ENCODE results near the gene ADAT1. TPM values are rescaled to one million over a fixed set of nuclear protein-coding genes. Genes with fewer than 3 reads are reported as not detected.

ADAT1 gene
- polyA plus RNA-seq (2013, experiment 1 of 2; ENCODE audit: insufficient read length) = 39.5 TPM
- polyA plus RNA-seq (2013, experiment 2 of 2; ENCODE audit: insufficient read length) = 26.5 TPM

DNA sequence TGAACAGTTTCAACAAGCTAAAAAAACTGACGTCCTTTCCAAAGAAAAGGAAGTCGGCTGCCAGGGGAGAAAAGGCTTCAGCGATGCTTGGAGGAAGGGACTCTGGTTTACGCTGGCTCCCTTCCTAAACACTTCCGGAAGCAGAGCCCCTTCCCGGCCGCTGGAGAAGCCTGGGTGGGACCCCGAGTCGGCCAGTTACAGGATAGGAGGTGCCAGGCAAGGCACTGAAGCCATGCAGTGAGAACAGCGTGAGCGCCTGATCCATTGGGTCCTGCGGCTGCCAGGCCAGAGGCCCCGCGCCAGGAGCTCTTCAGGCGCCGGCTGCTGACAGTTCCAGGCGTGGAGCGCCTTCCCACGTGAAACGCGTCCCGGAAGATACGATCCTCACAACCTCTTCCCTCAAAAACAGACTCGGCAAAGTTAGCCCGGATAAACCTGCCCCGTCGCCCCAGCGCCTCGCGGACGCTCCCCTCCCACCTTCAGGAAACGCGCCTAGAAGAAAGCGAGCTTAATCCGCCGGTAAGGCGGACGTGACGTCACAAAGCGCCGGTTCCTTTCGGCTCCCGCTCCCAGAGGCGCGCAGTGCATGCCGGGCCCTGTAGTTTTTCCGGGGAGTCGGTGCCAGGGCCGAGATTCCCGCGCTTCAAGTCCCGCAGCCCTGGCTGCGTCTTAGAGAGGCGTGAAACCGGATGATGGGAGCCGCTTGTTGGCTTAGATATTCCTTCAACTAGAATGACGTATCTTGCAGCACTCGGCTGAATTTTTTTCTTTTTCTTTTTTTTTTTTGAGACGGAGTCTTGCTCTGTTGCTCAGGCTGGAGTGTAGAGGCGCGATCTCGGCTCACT lies at the start of gene ADAT1:
Gene ADAT1, minus strand, starts transcription at position 521 of the 845 bp plus-strand sequence. CDS start 2,482 bp downstream, outside the sequence.
- peak; percentile 98 for DNase-seq

DNA sequence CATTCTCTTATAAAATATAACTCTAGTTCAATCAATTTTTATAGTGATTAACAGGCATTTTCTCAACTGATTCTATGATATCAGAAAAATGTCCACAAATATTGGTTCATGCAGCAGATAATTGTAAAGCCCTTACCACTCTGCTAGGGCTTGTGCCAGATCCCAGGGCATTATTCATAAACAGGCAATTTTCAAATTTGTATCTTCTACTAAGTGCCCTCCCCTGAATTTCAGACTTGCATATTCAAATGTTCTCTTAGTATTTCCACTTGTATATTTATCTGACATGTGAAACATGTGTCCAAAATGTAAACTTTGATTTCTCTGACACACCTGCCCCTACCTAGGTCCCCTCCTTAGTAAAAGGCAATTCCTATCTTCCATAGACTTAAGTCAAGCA lies 44.4 kb upstream of the ADAT1 start:
- DNase-seq = no peak

DNA sequence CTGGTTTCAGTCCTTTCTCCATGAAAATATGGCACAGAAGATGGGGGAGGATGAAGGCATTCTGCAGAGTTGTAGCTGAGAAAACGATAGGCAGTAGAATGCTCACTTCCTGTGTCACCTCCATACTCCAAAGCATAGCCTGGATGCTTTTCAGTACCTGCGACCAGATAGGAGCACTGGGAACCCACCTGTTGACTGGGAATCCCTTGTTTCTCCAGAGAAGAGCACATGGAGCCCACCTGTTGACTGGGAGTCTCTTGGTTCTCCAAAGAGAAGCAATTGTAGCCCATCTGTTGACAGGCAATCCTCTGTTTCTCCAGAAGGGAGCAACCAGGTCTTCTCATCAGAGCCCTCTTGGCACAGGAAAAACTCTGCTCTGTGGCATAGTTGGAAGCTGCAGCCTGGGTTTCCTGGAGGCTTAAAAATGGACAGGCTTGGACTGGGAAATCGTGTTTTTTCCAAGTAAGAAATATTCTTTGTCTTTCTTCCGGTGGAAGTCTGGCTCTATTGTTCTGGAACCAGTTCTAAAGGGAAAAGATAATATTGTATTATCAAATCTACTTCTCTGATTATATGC lies 37.7 kb upstream of the ADAT1 start:
- no peak for DNase-seq

DNA sequence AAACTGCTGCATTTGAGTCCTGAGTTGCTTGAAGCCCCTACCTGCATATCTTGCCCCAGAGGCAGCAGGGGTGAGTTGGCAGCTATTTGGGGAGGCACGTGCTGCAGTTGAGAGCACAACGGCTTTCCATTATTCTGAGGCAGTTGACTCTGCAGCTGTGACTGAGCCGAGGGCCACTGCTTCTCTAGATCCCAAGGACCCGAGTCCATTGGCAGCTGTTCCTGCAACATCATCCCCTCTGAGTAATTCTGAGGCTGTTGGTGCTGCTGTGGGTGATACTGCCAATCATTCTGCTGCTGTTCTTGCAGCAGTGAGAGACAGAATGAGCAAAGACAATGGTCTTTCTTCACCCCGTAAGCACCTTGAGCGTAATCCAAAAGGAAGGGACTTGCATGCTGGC lies 37.2 kb upstream of the ADAT1 start:
- no peak for DNase-seq

- no peak for DNase-seq
These were observed 35.1 kb upstream of the ADAT1 start for GRCh38 chr16:75658175-75658574.

DNA sequence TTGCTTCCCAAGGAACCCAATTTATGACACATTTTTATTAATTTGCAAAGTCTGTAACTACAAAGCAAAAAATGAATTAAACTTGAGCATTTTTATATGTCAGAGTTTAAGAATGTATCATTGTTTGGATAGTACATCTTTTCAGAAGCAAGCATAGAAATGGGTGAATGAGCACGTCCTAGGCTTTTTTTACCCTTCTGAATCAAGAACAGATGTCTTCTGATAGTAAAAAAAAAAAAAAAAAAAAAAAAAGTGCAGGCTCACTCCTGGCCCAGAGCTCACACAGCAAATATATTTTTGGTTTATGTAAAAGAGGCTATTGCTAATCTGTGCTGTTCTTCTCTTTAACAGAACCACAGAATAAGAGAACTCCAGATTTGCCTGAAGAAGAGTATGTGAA lies 30.8 kb upstream of the ADAT1 start:
- DNase-seq = peak; percentile 89

DNA sequence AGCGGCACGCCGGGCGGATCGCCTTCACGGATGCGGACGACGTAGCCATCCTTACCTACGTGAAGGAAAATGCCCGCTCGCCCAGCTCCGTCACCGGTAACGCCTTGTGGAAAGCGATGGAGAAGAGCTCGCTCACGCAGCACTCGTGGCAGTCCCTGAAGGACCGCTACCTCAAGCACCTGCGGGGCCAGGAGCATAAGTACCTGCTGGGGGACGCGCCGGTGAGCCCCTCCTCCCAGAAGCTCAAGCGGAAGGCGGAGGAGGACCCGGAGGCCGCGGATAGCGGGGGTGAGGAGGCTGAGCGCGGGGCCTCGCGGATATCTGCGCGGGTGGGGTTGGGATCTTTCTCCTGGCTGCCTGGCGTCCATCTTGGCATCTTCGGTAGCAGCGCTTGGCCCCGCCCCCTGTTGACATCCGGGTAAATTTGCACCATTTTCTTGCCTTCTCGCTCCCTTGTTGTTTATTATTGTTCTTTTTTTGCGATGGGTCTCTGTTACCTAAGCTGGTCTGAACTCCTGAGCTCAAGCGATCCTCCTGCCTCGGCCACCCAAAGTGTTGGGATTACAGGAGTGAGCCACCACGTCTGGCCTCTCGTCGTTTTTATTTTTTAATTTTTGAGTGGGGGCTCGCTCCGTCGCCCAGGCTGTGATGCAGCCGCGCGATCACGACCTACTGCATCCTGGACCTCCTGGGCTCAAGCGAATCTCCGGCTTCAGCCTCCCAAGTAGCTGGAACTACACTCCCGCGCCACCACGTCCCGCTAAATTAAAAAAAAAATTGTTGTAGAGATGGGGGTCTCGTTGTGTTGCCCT lies 25.4 kb upstream of the ADAT1 start:
- peak; percentile 74 for DNase-seq

DNA sequence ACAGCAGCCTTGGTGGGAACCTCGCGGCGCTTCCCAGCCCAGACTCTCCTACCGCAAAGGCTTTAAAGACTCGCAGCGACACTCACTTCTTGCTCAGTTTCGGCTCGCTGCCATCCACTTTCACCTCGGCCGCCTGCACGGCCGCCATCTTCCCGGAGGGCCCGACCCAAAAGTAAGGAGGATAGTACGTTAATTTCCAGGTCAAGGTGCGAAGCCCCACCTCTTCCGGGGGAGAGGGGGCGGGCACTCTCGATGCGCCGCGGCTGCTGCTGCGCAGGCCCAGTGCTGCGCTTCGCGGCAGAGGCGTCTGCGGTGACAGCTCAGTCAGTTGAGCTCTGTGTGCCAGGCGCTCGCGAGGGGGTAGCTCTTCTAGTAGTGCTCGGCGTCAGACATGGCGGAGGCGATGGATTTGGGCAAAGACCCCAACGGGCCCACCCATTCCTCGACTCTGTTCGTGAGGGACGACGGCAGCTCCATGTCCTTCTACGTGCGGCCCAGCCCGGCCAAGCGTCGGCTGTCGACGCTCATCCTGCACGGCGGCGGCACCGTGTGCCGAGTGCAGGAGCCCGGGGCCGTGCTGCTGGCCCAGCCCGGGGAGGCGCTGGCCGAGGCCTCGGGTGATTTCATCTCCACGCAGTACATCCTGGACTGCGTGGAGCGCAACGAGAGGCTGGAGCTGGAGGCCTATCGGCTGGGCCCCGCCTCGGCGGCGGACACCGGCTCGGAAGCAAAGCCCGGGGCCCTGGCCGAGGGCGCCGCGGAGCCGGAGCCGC lies 24.6 kb upstream of the ADAT1 start, which contains the start of the genes KARS1 and TERF2IP:
Gene KARS1, minus strand, starts transcription at position 174 of the 773 bp plus-strand sequence. Its CDS starts 26 bp downstream, at position 148.
Gene TERF2IP, plus strand, starts transcription at position 282 of the 773 bp plus-strand sequence. Its CDS starts 110 bp downstream, at position 392.
- DNase-seq = peak; percentile 93

DNA sequence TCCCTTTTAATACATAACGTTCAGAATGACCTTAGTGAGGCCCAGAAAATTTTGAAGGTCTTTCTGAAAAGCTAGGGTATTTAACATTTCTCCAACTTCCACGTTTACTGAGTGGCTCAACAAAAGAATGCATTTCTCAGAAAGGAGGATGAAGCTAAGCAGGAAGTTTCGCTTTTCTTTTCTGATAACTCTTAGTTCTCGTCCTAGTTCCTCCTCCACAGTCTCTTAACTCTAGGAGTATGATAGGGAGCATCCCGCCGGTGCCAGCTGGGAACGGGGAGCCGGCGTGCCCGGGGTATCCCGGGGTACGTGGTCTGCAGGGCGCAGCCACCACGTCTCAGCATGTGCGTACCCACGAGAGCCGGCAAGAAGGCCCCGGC lies 24.0 kb upstream of the ADAT1 start:
- no peak for DNase-seq

GRCh38 chr16:75644240-75645012 lies 21.3 kb upstream of the ADAT1 start:
- DNase-seq = no peak

DNA sequence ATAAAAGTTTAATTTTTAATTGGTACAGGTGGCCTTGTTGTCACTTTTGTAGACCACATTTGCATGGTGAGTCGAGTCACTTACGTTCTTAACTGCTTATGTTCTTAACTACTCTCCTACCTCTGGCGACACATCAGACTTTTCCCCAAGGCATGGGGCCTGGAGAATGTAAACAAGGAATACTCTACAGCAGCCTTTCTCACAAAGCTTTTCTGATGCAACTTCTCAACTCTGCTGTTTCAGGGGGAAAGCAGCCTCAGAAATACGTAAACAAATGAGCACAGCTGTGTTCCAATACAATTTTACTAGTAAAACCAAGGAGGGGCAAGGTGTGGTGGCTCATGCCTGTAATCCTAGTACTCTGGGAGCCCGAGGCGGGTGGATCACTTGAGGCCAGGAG lies 17.5 kb upstream of the ADAT1 start:
- no peak for DNase-seq

- DNase-seq = no peak
These were observed 12.0 kb upstream of the ADAT1 start for GRCh38 chr16:75635036-75635435.

GRCh38 chr16:75632857-75633256 lies 9.8 kb upstream of the ADAT1 start:
- no peak for DNase-seq

GRCh38 chr16:75630052-75630451 lies 7.0 kb upstream of the ADAT1 start:
- DNase-seq = no peak

- no peak for DNase-seq
These were observed 6.1 kb upstream of the ADAT1 start for GRCh38 chr16:75629132-75629531.

- DNase-seq = no peak
These were observed 5.3 kb upstream of the ADAT1 start for GRCh38 chr16:75628351-75628750.

DNA sequence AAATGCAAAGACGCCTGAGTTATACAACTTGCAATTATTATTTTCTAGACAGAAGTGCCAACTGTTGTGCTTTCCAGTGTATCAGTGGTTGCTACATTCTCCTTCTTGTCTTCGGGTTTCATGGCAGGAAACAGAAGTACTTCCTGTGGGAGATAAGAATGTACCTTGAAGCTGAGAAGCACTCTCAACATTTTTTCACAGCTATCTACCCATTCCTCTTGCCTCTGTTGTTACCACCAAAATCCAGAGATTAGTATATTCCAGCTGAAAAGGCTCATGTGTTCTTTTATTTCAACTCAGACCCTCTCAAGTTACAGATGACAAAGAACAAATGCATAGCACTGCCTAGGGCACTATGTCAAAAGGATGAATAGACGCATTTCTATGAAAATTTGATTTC lies 4.8 kb upstream of the ADAT1 start:
- DNase-seq = no peak

- DNase-seq = no peak
These were observed 3.7 kb upstream of the ADAT1 start for GRCh38 chr16:75626806-75627205.

DNA sequence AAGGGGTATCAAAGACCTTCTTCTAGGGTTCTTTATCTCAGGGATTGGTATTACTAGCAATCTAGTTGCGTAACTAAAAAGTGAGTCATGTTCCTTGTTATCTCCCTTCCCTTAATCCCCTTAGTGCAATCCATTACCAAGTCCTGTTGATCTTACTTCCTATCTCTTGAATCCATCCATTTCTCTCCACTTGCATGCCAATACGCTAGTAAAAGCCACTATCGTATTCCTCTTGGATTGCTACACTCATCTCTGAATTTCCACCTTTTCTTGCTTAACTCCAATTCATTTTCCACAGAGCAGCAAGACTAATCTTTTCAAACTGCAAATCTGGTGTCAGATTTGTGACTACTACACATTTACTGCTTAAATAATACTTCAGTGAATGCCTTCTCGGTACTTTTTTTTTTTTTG lies 1.8 kb upstream of the ADAT1 start:
- peak; percentile 15 for DNase-seq

GRCh38 chr16:75621170-75621477 lies 2.0 kb downstream of the ADAT1 start:
- DNase-seq = peak; percentile 32
